Adrenal gland (tissue), 12 donors: ENCODE results near the gene TMEM14A. TPM values are rescaled to one million over a fixed set of nuclear protein-coding genes. Genes with fewer than 3 reads are reported as not detected.

Experiments
- DNase-seq, 7 donors: peaks; one replicate each; pipeline ENCODE4 v3.0.0-alpha.2; 2019 to 2020
- H3K27ac ChIP-seq, 5 donors: fragments of 200-600 bp; sonication (generic) in 4 of 5; 1 replicate in 3 of 5; 2 replicates in 2 of 5; pipeline versions ENCODE4 v1.5.1 to v1.8.0; 2016 to 2020; ENCODE audit warnings: mild to moderate bottlenecking in 1 of 5
- H3K27me3 ChIP-seq: fragments of 200-600 bp; 2 replicates; pipeline ENCODE4 v1.8.0; 2021
- H3K36me3 ChIP-seq, 2 donors: fragments of 200-600 bp; replicated peaks in 1 of 2; 1 replicate in 1 of 2; 2 replicates in 1 of 2; pipeline versions ENCODE4 v1.5.1 to v1.8.0; 2018 to 2022
- H3K4me1 ChIP-seq, 2 donors: fragments of 200-600 bp; replicated peaks in 1 of 2; 1 replicate in 1 of 2; 2 replicates in 1 of 2; pipeline versions ENCODE4 v1.5.1 to v1.8.0; 2018 to 2021
- H3K4me3 ChIP-seq, 4 donors: fragments of 200-600 bp; sonication (generic) in 3 of 4; one replicate each; pipeline ENCODE4 v1.5.1; 2016 to 2018
- H3K9me3 ChIP-seq, 3 donors: fragments of 200-600 bp; sonication (generic) in 1 of 3; replicated peaks in 1 of 3; 1 replicate in 2 of 3; 2 replicates in 1 of 3; pipeline versions ENCODE4 v1.5.1 to v1.8.0; 2016 to 2021
- POLR2A ChIP-seq, 2 donors: fragments of 450-650 bp; IDR thresholded peaks; one replicate each; pipeline ENCODE4 v1.6.1; 2017; ENCODE audit warnings: antibody characterized with exemption in 2 of 2, mild to moderate bottlenecking in 2 of 2, moderate library complexity in 1 of 2
- WGBS, 4 donors: extraction: QIAGEN DNeasy Blood & Tissue Kit in 2 of 4; methylation state at CpG; one replicate each; pipeline versions ENCODE4 v1.1.5 to v1.1.7; 2013 to 2017; 5-methylcytosine and 5-hydroxymethylcytosine counted together
- intact Hi-C, 2 donors: fragments of 100-400 bp; cut with DNase I; formaldehyde crosslinking; loops; one replicate each; pipeline versions ENCODE4 v1.14.1 to v1.15.0; 2022 to 2023
- polyA plus RNA-seq, 3 donors: library from polyadenylated mRNA; stranded (reverse); fragments of 200-250 nt in 2 of 3; fragments of 350-450 nt in 1 of 3; fragmentation: Illumina TruSeq in 1 of 3; extraction: RNeasy Lipid Tissue Mini Kit (QIAGEN cat#74804) in 1 of 3; gene quantifications; one replicate each; pipeline ENCODE4 v1.2.3, GENCODE V29; 2013 to 2014
- total RNA-seq, 9 donors: library from RNA; depleted of rRNA in 4 of 9; stranded (reverse); fragments of >200 nt in 4 of 9; fragments of 120-200 nt in 1 of 9; fragmentation: NEBNext Ultra II Directional in 1 of 9; extraction: Animal tissue kit (Norgen Biotek cat#: 25700) in 1 of 9; gene quantifications; one replicate each; pipeline versions ENCODE4 v1.1.0 to v1.2.4, GENCODE V29; 2013 to 2023
- TF ChIP-seq, protein P1 (sequence below), 6 experiments: fragments of 450-650 bp in 4 of 6; fragments of 200-600 bp in 2 of 6; sonication (generic) in 1 of 6; IDR thresholded peaks; 1 replicate in 5 of 6; 2 replicates in 1 of 6; pipeline versions ENCODE4 v1.5.1 to v1.8.0; 2016 to 2021; ENCODE audit warnings: antibody characterized with exemption in 6 of 6, mild to moderate bottlenecking in 2 of 6, moderate library complexity in 1 of 6
- donor health status: healthy with polysubstance abuse.
- donor health status: Bipolar disorder and iron deficiency.
- donor health status: DM: yes; HTN: yes; CAD: no.
- donor health status: DM: no; HTN: no; CAD: no.
- donor health status: DM: no; HTN: no; CAD: no.
- donor health status: DM: yes; HTN: yes; CAD: no.

Gene TMEM14A
- total and polyA plus RNA-seq, 12 donors = 12.9 to 70.9 (median 51.0) TPM

DNA sequence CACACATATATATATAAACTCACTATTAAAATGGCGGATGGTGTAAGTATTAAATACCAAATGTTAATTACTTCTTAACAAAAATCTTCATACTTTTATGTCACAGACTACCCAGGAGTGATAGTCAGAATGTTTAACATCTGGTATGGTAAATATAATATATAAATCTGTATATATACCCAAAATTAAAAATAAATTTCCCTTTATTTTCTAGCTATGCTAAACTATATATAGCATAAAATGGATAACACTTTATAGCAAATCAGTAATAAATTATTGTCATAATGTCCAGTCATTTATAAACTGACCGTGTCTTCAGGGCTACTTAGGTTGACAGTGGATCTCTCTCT is 55.3 kb downstream of the TMEM14A start:
- 74 to 84% (median 80%) methylated on average over 2 of the region's 2 CpGs for WGBS, 4 donors
- Histone ChIP-seq H3K4me1 (peaks cover 10 to 31% of the 10 kb centered on the region in 2 donors), H3K27ac (peak overlapping the region in 2 of 5 donors; percentile 9 to 85), H3K4me3 (no peak overlapping the region), H3K36me3 (no peaks in the 10 kb centered on the region), H3K9me3 (no peaks in the 10 kb centered on the region), H3K27me3 (no peaks in the 10 kb centered on the region)
- DNase-seq = no peak
- intact Hi-C loops = no loop called here
- TF ChIP-seq, protein P1, sequence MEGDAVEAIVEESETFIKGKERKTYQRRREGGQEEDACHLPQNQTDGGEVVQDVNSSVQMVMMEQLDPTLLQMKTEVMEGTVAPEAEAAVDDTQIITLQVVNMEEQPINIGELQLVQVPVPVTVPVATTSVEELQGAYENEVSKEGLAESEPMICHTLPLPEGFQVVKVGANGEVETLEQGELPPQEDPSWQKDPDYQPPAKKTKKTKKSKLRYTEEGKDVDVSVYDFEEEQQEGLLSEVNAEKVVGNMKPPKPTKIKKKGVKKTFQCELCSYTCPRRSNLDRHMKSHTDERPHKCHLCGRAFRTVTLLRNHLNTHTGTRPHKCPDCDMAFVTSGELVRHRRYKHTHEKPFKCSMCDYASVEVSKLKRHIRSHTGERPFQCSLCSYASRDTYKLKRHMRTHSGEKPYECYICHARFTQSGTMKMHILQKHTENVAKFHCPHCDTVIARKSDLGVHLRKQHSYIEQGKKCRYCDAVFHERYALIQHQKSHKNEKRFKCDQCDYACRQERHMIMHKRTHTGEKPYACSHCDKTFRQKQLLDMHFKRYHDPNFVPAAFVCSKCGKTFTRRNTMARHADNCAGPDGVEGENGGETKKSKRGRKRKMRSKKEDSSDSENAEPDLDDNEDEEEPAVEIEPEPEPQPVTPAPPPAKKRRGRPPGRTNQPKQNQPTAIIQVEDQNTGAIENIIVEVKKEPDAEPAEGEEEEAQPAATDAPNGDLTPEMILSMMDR (IDR thresholded peaks at IDR 0.05) = no peak
- no peak for TF ChIP-seq POLR2A (IDR thresholded peaks at IDR 0.05)

DNA sequence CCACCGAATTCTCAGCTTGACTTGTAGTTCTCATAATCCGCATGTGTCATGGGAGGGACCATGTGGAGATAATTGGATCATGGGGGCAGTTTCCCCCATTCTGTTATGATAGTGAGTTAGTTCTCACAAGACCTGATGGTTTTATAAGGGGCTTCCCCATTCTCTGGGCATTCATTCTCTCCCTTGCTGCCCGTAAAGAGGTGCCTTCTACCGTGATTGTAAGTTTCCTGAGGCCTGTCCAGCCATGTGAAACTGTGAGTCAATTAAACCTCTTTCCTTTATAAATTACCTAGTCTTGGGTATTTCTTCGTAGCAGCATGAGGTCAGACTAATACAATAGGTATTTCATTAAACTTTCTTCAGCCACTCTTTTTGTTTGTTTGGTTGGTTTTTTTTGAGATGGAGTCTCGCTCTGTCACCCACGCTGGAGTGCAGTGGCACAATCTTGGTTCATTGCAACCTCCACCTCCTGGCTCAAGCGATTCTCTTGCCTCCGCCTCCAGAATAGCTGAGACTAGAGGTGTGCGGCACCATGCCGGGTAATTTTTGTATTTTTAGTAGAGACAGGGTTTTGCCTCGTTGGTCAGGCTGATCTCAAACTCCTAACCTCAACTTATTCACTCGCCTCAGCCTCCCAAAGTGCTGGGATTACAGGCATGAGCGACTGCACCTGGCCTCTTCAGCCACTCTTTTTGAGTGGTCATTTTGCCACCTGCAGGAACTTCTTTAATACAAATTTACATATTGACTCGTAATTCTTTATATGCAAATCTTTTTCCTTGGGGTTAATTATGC is 56.0 kb downstream of the TMEM14A start:
- intact Hi-C loops = no loop called here
- no peaks in the 10 kb centered on the region for H3K9me3 ChIP-seq
- peaks cover 10 to 31% of the 10 kb centered on the region in 2 donors for H3K4me1 ChIP-seq
- TF ChIP-seq, protein P1 (IDR thresholded peaks at IDR 0.05) = no peak
- TF ChIP-seq POLR2A (IDR thresholded peaks at IDR 0.05) = no peak
- no peak for DNase-seq
- no peak overlapping the region for H3K4me3 ChIP-seq
- 91 to 94% (median 93%) methylated on average over 15 of the region's 15 CpGs for WGBS, 4 donors
- no peaks in the 10 kb centered on the region for H3K36me3 ChIP-seq
- H3K27me3 ChIP-seq = no peaks in the 10 kb centered on the region
- peak overlapping the region in 1 of 5 donors; percentile 10 for H3K27ac ChIP-seq

DNA sequence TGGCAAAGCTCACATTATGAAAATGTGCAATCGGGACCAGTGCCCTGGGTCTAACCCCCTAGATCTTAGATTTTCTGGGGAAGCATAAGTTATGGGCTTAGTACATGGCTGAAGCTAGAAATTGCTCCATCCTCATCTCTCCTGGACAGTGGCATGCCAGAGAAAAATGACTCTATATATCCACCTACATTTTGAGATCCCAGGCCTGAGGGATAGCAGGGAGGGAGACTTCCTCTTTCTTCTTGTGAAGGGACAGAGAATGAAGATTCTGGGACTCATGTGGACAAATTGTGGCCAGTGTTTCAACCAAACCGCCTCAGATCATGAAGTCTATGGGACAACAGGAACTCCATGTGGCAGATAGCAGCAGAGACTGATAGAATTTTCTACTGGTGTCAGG is 57.0 kb downstream of the TMEM14A start:
- no peaks in the 10 kb centered on the region for H3K36me3 ChIP-seq
- intact Hi-C loops = no loop called here
- WGBS, 4 donors = 89 to 95% (median 92%) methylated on average over 2 of the region's 2 CpGs
- H3K27ac ChIP-seq = no peak overlapping the region
- no peak for TF ChIP-seq POLR2A (IDR thresholded peaks at IDR 0.05)
- TF ChIP-seq, protein P1 (IDR thresholded peaks at IDR 0.05) = no peak
- H3K27me3 ChIP-seq = no peaks in the 10 kb centered on the region
- peak in 1 of 7 donors; percentile 2 for DNase-seq
- no peaks in the 10 kb centered on the region for H3K9me3 ChIP-seq
- H3K4me3 ChIP-seq = no peak overlapping the region
- H3K4me1 ChIP-seq = peaks cover 10 to 31% of the 10 kb centered on the region in 2 donors

DNA sequence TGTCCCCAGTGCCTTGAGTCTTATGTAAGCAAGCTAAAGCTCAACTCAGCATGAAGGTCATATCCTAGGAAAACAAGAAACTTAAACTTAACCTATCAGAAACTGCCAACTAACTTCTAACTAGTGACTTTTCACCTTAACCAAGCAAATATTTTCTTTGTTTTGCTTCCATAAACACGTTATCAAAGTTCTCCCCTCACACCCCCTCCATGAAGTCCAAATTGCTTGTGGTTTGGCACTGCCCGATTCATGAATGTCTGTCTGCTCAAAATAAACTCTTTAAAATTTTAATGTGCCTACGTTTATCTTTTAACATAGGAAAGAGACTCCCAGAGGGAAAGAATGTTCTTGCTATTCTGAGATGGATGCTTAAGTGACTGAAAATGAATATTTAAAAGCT is 57.5 kb downstream of the TMEM14A start:
- TF ChIP-seq, protein P1 (IDR thresholded peaks at IDR 0.05) = no peak
- no peak for TF ChIP-seq POLR2A (IDR thresholded peaks at IDR 0.05)
- intact Hi-C loops = no loop called here
- peaks cover 10 to 31% of the 10 kb centered on the region in 2 donors for H3K4me1 ChIP-seq
- no peaks in the 10 kb centered on the region for H3K36me3 ChIP-seq
- no peaks in the 10 kb centered on the region for H3K9me3 ChIP-seq
- 73 to 80% (median 78%) methylated on average over 3 of the region's 3 CpGs for WGBS, 4 donors
- no peak overlapping the region for H3K4me3 ChIP-seq
- DNase-seq = no peak
- no peaks in the 10 kb centered on the region for H3K27me3 ChIP-seq
- no peak overlapping the region for H3K27ac ChIP-seq
